Putamen (tissue), 1 donor: ENCODE measurements around the gene SLC43A3.
"Not testable (repeated sequence)": the region's sequence is repeated elsewhere in the genome, so short reads cannot be mapped to it uniquely, and the experiment has no call there.

Experiments
- DNase-seq: peaks from one replicate; pipeline ENCODE4 v3.0.0-alpha.2; 2016; ENCODE audit warnings: low spot score

SLC43A3 gene

DNA sequence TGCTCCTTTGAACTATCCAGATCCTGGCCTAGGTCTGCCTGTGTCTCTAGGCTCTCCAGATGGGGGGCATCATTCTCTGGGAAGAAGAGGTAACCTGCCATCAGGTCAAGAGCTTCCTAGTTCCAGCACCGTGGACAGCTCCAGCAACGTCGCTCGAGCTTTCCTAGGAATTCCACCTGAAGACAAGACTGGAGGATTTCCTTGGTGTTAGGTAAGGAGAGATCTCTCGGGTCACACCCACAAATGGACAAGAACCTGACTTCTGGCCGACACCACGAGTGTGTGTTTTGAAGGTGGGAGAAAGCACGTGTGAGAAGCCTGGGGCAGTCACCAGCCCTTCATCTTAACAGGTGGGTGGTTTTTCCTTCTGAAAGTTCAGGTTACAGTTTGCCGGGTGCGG lies 47.2 kb downstream of the SLC43A3 start:
- no peak for DNase-seq

- DNase-seq: no peak
Measured at GRCh38 chr11:57378186-57378585, 48.7 kb downstream of the SLC43A3 start.

DNA sequence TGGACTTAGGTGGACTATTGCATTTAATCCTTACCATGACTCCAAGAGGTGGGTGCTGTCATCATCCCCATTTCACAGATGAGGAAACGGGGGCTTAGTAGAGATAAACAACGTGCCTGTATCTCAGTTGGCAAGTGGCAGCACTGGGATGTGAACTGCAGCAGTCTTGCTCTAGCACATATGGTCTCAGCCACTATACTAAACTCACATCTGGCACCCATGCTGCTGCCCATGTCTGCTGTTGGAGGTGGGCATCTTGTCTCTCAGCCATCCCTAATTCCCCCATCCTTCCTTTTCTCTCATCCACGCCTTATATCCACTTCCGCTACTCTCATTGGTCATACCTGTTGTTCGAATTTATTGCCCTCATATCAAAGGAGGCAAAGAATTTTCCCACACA lies 49.8 kb downstream of the SLC43A3 start:
- no peak for DNase-seq

- DNase-seq: no peak
Measured at GRCh38 chr11:57376095-57377090, 50.5 kb downstream of the SLC43A3 start.

GRCh38 chr11:57375490-57375889 lies 51.4 kb downstream of the SLC43A3 start:
- DNase-seq: no peak

GRCh38 chr11:57374966-57375365 lies 52.0 kb downstream of the SLC43A3 start:
- no peak for DNase-seq

GRCh38 chr11:57373146-57373545 lies 53.8 kb downstream of the SLC43A3 start:
- no peak for DNase-seq

- DNase-seq: no peak
Measured at GRCh38 chr11:57370941-57371340, 56.0 kb downstream of the SLC43A3 start.

DNA sequence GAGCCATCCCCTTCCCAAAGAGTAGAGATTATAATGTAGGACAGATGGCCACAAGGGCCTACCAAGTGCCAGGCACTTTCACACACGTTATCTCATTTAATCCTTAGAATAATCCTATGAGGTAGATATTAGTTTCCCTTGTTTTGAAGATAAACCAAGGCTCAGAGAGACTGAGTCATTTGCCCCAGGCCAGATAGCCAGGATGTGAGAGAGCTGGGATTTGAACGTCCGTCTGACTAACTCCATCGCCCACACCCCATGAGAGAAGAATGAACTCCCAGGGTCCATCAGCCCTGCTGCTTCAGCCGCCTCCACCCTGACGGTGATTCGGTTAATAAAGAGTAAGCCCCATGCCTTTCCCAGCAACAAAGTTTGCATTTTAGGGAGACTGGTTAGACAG lies 56.7 kb downstream of the SLC43A3 start:
- DNase-seq: no peak

GRCh38 chr11:57368845-57369232 lies 58.1 kb downstream of the SLC43A3 start:
- no peak for DNase-seq

GRCh38 chr11:57368106-57368844 lies 58.6 kb downstream of the SLC43A3 start:
- no peak for DNase-seq

- DNase-seq: peak; percentile 27
Measured at GRCh38 chr11:57364851-57365660, 61.9 kb downstream of the SLC43A3 start.

DNA sequence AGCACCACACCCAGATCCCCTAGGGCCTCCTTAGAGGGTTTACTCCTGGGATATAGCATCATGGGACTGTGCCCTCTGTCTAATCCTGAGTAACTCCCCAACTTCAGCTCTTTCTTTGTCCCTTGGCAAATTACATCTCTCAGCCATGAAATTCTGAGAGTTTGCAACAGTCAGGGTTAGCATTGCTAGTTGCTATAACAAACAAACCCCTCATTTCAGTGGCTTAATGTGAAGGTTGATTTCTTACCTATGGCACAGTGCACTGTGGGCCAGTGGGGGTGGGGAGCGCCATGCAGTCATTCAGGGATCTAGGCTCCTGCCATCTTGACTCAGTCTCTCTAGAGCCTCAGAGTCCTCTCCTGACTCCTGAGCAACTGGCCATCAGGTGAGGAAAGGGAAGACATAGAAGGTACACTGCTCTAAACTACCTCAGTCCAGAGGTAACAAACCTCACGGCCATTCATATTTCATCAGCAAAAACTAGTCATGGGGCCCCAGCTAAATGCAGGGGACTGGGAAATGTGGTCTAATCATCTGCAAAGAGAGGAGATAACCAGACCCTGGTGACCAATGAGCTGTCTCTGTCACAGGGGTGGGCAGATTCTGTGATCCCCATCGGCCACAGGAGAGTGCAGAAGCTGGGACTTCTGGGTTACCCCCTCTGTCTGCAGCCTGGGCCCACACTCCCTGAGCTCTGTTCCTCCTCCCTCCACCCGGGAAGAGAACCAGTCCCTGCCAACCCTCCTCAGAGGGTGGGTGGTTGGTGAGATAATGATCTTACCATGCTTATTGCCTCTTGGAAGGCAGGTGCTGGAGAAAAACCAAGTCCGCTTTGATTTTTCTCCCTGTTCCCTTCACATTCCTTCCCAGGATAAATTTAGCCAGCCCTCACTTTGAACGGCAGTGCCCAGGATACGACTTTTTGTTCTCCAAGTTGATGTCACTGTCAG lies 63.5 kb downstream of the SLC43A3 start:
- no peak for DNase-seq

DNA sequence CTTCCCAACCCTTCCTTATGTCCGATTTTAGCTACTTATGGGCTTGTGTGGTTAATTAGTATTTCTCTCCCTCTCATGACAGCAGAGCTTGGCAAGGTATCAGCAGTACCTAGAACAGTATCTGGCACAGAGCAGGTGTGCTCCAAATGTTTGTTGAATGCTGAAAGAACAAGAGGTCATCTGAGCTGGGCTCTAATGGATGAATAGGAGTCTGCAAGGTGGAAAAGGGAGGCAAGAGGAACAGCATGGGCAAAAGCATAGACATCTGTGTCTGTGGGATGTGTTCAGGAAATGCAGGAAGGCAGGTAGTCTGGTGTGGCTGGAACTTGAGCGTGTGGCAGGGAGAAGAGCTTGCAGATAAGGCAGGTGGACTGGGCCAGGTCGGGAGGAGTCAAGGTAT lies 65.0 kb downstream of the SLC43A3 start:
- no peak for DNase-seq

- not testable (repeated sequence) for DNase-seq
Measured at GRCh38 chr11:57361420-57361819, 65.5 kb downstream of the SLC43A3 start.

DNA sequence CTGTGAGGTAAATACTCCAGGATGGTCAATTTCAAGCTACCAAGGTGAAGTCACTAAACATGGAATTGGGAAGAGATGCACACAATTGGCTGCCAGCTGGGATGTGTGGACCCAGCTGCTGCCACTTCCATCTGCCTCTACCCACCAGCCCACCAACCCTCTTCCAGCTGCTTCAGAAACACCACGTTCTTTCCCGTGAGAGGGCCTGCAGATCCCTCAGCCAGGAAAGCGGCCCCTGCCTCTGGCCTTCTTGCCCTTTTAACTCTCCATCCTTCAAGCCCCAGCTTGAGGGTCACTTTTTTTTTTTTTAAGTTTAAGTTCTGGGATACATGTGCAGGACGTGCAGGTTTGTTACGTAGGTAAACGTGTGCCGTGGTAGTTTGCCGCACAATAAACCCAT lies 65.9 kb downstream of the SLC43A3 start:
- DNase-seq: no peak

DNA sequence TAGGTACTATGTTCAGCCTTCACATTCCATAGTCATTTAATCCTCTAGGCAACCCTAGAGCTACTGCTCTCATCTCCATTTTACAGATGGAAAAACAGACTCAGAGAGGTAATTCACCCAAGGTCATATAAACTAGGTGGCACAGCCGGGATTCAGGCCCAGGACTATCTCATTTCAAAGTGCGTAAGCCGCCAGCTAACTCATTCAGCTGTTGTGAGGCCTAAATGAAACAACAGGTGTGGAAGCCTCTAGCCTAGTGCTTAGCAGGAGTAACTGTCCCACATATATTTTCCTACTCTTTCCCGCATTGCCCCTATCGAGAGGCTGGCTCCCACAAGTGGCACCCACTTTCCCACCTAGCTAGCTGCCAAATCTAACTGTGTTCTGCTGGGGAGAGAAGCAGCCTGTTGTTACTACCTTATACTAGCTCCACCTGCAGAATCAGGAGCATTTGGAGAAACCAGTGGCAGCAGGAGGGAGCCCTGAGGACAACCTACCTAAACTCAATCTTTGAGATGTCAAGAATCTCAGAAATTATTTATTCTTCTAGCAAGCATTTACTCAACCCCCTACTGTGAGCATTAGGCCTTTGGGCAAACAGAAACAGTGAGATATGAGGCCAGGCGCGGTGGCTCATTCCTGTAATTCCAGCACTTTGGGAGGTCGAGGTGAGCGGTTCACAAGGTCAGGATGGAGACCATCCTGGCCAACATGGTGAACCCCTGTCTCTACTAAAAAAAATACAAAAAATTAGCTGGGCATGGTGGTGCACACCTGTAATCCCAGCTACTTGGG lies 66.8 kb downstream of the SLC43A3 start:
- DNase-seq: no peak

- no peak for DNase-seq
Measured at GRCh38 chr11:57359396-57359795, 67.5 kb downstream of the SLC43A3 start.

DNA sequence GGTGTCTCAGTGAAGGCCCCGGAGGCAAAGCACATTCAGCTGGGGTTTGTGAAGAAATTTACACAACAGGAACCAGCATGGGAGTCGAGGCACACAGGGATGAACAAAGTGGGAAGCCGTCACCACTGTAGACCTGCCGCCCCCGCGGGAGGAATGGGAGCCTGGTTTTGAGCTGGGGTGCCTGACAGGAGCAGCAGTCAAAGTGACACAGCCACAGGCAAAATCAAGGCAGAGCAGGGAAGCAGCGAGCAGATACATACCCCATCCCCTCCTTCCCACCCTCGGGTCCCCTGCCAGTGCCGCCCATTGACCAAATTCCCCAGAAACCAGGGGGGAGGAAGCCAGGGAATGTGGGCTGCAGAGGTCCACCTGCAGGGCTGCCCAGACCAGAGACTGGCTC lies 67.9 kb downstream of the SLC43A3 start:
- DNase-seq: no peak

GRCh38 chr11:57358543-57358961 lies 68.4 kb downstream of the SLC43A3 start:
- no peak for DNase-seq
